Smooth muscle cell (in vitro differentiated cells): ENCODE data around the gene ZNF506. TPM values are rescaled to one million over a fixed set of nuclear protein-coding genes. Genes with fewer than 3 reads are reported as not detected.
"Not testable (repeated sequence)": the region's sequence is repeated elsewhere in the genome, so short reads cannot be mapped to it uniquely, and the experiment has no call there.

Source experiments
- DNase-seq: peaks from one replicate; lab custom pipeline; 2025; ENCODE audit not compliant: unreplicated experiment; lab: John Stamatoyannopoulos, UW
- H2AFZ ChIP-seq: fragments of 200-600 bp; sonication (generic); 2 replicates; pipeline ENCODE4 v1.6.0; 2016; ENCODE audit warnings: antibody characterized with exemption, low read depth, mild to moderate bottlenecking
- H3F3A ChIP-seq: fragments of 200-600 bp; sonication (generic); 2 replicates; pipeline ENCODE4 v1.6.0; 2017; ENCODE audit warnings: antibody characterized with exemption, low read depth
- H3K27ac ChIP-seq: fragments of 200-600 bp; sonication (generic); 2 replicates; pipeline ENCODE4 v1.5.1; 2016; ENCODE audit warnings: low read depth, mild to moderate bottlenecking
- H3K27me3 ChIP-seq: fragments of 200-600 bp; sonication (generic); 2 replicates; pipeline ENCODE4 v1.6.1; 2016; ENCODE audit warnings: low read depth, mild to moderate bottlenecking
- H3K36me3 ChIP-seq: fragments of 200-600 bp; sonication (generic); 2 replicates; pipeline ENCODE4 v1.5.1; 2016; ENCODE audit warnings: low read depth
- H3K4me1 ChIP-seq: fragments of 200-600 bp; sonication (generic); 2 replicates; pipeline ENCODE4 v1.5.1; 2016; ENCODE audit warnings: low read depth
- H3K4me2 ChIP-seq: fragments of 200-600 bp; sonication (generic); 2 replicates; pipeline ENCODE4 v1.6.0; 2016; ENCODE audit warnings: mild to moderate bottlenecking
- H3K4me3 ChIP-seq: fragments of 200-600 bp; sonication (generic); 2 replicates; pipeline ENCODE4 v1.5.1; 2016; ENCODE audit warnings: mild to moderate bottlenecking
- H3K79me2 ChIP-seq: fragments of 200-600 bp; sonication (generic); 2 replicates; pipeline ENCODE4 v1.6.0; 2016; ENCODE audit warnings: low read depth, mild to moderate bottlenecking
- H3K9ac ChIP-seq: fragments of 200-600 bp; sonication (generic); 2 replicates; pipeline ENCODE4 v1.6.0; 2016; ENCODE audit warnings: low read depth
- H3K9me3 ChIP-seq: fragments of 200-600 bp; sonication (generic); replicated peaks from 2 replicates; pipeline ENCODE4 v1.5.1; 2016; ENCODE audit warnings: low read depth
- H4K20me1 ChIP-seq: fragments of 200-600 bp; sonication (generic); 2 replicates; pipeline ENCODE4 v1.6.0; 2016; ENCODE audit warnings: low read depth
- WGBS: methylation state at CpG from one replicate; pipeline ENCODE4 v1.1.7; 2016; ENCODE audit warnings: low lambda C conversion rate; 5-methylcytosine and 5-hydroxymethylcytosine counted together
- polyA plus RNA-seq: library from polyadenylated mRNA; unstranded; fragments of >200 nt; fragmentation: Nextera tagmentation; extraction: Ambion mirVana; gene quantifications from 2 replicates; pipeline ENCODE4 v1.2.1, GENCODE V29; 2016
- small RNA-seq: library from RNA; depleted of rRNA; stranded (forward); fragments of <200 nt; gene quantifications from one replicate; pipeline ENCODE3, GENCODE V24; 2014
- total RNA-seq: library from RNA; depleted of rRNA; stranded (reverse); fragments of >200 nt; gene quantifications from 2 replicates; pipeline ENCODE4 v1.2.3, GENCODE V29; 2014
- TF ChIP-seq, protein P1 (sequence below): fragments of 200-600 bp; sonication (generic); IDR thresholded peaks from 2 replicates; pipeline ENCODE4 v1.5.1; 2017; ENCODE audit warnings: borderline replicate concordance, mild to moderate bottlenecking, antibody characterized with exemption; ENCODE audit not compliant: insufficient read depth, poor library complexity, severe bottlenecking

The ZNF506 gene
- total and polyA plus RNA-seq, 2 experiments from 2014 or later = 6.7 to 27.7 TPM

DNA sequence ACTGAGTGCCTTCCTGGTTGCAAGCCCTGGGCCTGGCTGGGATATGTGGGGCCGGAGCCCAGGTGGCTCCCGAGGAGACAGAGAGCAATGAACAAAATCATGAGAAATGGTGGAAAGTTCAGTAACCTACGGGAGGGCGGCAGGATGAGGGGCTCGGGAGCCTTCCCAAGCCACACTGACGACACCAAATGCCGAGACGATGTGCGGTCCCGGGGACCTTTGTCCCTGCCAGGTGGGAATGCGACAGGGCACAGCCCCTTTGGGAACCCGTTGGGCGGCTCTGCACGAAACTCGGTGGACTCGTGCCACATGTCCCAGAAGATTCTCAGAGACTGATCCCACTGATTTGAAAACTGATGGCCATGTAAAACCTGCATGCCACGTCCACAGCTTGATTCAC lies 76.9 kb downstream of the ZNF506 start:
- Histone ChIP-seq H3K27me3 (no peaks in the 10 kb centered on the region), H3K4me1 (no peaks in the 10 kb centered on the region), H3K79me2 (no peaks in the 10 kb centered on the region), H3K36me3 (no peaks in the 10 kb centered on the region), H4K20me1 (no peaks in the 10 kb centered on the region), H2AFZ (no peak overlapping the region), H3K9me3 (no peaks in the 10 kb centered on the region), H3K4me3 (no peak overlapping the region), H3K27ac (no peak overlapping the region), H3K9ac (no peak overlapping the region), H3K4me2 (no peak overlapping the region), H3F3A (no peaks in the 10 kb centered on the region)
- 90% methylated on average over 17 of the region's 17 CpGs for WGBS
- TF ChIP-seq, protein P1, sequence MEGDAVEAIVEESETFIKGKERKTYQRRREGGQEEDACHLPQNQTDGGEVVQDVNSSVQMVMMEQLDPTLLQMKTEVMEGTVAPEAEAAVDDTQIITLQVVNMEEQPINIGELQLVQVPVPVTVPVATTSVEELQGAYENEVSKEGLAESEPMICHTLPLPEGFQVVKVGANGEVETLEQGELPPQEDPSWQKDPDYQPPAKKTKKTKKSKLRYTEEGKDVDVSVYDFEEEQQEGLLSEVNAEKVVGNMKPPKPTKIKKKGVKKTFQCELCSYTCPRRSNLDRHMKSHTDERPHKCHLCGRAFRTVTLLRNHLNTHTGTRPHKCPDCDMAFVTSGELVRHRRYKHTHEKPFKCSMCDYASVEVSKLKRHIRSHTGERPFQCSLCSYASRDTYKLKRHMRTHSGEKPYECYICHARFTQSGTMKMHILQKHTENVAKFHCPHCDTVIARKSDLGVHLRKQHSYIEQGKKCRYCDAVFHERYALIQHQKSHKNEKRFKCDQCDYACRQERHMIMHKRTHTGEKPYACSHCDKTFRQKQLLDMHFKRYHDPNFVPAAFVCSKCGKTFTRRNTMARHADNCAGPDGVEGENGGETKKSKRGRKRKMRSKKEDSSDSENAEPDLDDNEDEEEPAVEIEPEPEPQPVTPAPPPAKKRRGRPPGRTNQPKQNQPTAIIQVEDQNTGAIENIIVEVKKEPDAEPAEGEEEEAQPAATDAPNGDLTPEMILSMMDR = no peak
- no peak for DNase-seq

DNA sequence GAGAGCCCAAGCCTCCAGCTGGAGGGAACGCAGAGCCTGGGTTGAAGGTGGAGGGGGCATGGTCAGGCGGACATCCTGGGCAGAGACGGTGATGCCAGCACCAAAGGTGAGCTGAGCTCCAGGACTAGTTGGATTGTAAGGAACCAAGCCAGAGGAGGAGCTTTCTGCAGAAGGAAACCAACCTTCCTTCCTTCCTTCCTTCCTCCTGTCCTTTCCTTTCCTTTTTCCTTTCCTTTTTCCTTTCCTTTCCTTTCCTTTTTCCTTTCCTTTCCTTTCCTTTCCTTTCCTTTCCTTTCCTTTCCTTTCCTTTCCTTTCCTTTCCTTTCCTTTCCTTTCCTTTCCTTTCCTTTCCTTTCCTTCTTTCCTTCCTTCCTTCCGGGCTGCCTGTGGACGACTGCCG lies 77.6 kb downstream of the ZNF506 start:
- not testable (repeated sequence) for H3K27me3 ChIP-seq, H3K4me1 ChIP-seq, H3K36me3 ChIP-seq, H3K4me2 ChIP-seq, H4K20me1 ChIP-seq, H3K9me3 ChIP-seq, H3F3A ChIP-seq, H3K79me2 ChIP-seq, DNase-seq, H2AFZ ChIP-seq, H3K4me3 ChIP-seq, H3K9ac ChIP-seq, H3K27ac ChIP-seq
- 87% methylated on average over 6 of the region's 6 CpGs for WGBS

DNA sequence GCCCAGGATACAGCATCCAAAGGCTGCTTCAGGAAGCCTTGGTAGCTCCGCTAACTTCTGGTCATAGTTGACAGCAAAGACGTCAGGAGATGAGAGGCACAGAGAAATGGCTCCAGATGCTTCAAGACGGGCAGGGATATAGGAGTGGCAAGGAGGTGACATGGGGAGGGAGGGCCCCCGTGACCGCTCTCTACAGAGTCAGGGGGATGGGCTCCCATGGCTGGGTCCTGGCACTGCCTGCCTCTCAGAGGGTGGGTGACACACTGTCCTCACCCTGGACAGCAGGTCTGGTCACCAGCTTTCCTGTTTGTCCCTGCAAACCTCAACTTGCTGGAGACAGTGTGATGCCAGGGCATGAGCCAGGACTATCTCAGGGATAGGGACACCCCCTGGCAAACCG lies 78.4 kb downstream of the ZNF506 start:
- Histone ChIP-seq H4K20me1 (no peaks in the 10 kb centered on the region), H3K9me3 (no peaks in the 10 kb centered on the region)
- 93% methylated on average over 6 of the region's 6 CpGs for WGBS

DNA sequence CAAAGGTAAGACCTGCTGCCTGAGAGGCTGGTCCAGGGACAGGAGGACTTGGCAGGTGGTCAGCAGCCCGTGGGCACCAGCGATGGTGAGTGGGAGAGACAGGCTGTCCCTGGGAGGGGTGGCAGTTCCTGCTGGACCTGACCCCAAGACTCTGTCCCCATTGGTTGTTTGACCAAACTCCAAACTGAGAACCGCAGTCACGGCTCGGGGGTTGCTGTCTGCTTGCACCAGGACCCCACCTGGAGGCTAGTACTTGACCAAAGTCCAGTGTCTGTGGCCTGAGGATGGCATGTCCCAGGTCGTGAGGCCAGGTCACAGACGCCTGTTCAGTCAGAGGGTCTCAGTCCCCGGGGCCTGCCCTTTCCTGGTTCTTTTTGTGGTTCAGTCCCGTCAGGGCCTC lies 78.8 kb downstream of the ZNF506 start:
- no peaks in the 10 kb centered on the region for H3K79me2 ChIP-seq
- H3K4me2 ChIP-seq = no peak overlapping the region
- 92% methylated on average over 9 of the region's 9 CpGs for WGBS
- no peaks in the 10 kb centered on the region for H3F3A ChIP-seq
- DNase-seq = no peak
- H4K20me1 ChIP-seq = no peaks in the 10 kb centered on the region
- TF ChIP-seq, protein P1 = no peak
- no peaks in the 10 kb centered on the region for H3K27me3 ChIP-seq
- H3K4me1 ChIP-seq = no peaks in the 10 kb centered on the region
- no peak overlapping the region for H3K9ac ChIP-seq
- H3K36me3 ChIP-seq = no peaks in the 10 kb centered on the region
- no peak overlapping the region for H2AFZ ChIP-seq
- H3K27ac ChIP-seq = no peak overlapping the region
- no peaks in the 10 kb centered on the region for H3K9me3 ChIP-seq
- H3K4me3 ChIP-seq = no peak overlapping the region

More for the DNA sequence above, 78.4 kb downstream of the ZNF506 start:
- no peaks in the 10 kb centered on the region for H3K79me2 ChIP-seq
- H2AFZ ChIP-seq = no peak overlapping the region
- H3K4me2 ChIP-seq = no peak overlapping the region
- no peak for DNase-seq
- no peaks in the 10 kb centered on the region for H3F3A ChIP-seq
- H3K36me3 ChIP-seq = no peaks in the 10 kb centered on the region
- no peak overlapping the region for H3K9ac ChIP-seq
- no peak overlapping the region for H3K27ac ChIP-seq
- no peaks in the 10 kb centered on the region for H3K27me3 ChIP-seq
- no peaks in the 10 kb centered on the region for H3K4me1 ChIP-seq
- H3K4me3 ChIP-seq = no peak overlapping the region
- TF ChIP-seq, protein P1 = no peak

Small RNA genes lying within 50 kb of the gene (small RNA-seq; reads per million reads assigned to genes)
- gene AC011477.5 = 0.11 reads per million

Other genes with a start within 250 kb of the ZNF506 start
- 2.5 TPM in 1 of 2 replicates, not detected in the other for gene PBX4, start 203.1 kb downstream of the ZNF506 start, total RNA-seq
- gene PBX4, start 203.1 kb downstream of the ZNF506 start, polyA plus RNA-seq = 1.7 and 4.5 TPM in 2 replicates
- gene LPAR2, start 193.5 kb downstream of the ZNF506 start, total RNA-seq = 13.2 and 15.1 TPM in 2 replicates
- gene LPAR2, start 193.5 kb downstream of the ZNF506 start, polyA plus RNA-seq = 20.1 and 24.5 TPM in 2 replicates
- gene GMIP, start 178.1 kb downstream of the ZNF506 start, total RNA-seq = 3.9 and 8.0 TPM in 2 replicates
- gene GMIP, start 178.1 kb downstream of the ZNF506 start, polyA plus RNA-seq = 19.5 and 19.8 TPM in 2 replicates
- gene ATP13A1, start 158.1 kb downstream of the ZNF506 start, total RNA-seq = 48.1 and 51.7 TPM in 2 replicates
- 51.4 and 57.3 TPM in 2 replicates for gene ATP13A1, start 158.1 kb downstream of the ZNF506 start, polyA plus RNA-seq
- 5.4 and 6.6 TPM in 2 replicates for gene ZNF101, start 152.9 kb downstream of the ZNF506 start, total RNA-seq
- gene ZNF101, start 152.9 kb downstream of the ZNF506 start, polyA plus RNA-seq = 0.83 and 2.8 TPM in 2 replicates
- 3.8 and 7.6 TPM in 2 replicates for gene ZNF14, start 88.6 kb downstream of the ZNF506 start, total RNA-seq
- gene ZNF14, start 88.6 kb downstream of the ZNF506 start, polyA plus RNA-seq = 1.2 and 2.4 TPM in 2 replicates
- gene ZNF253, start 44.1 kb upstream of the ZNF506 start, total RNA-seq = 11.7 and 17.1 TPM in 2 replicates
- 3.2 and 7.9 TPM in 2 replicates for gene ZNF253, start 44.1 kb upstream of the ZNF506 start, polyA plus RNA-seq
- gene ZNF93, start 79.2 kb upstream of the ZNF506 start, total RNA-seq = 36.7 and 41.6 TPM in 2 replicates
- gene ZNF93, start 79.2 kb upstream of the ZNF506 start, polyA plus RNA-seq = 18.3 and 23.0 TPM in 2 replicates
- gene ZNF682, start 217.8 kb upstream of the ZNF506 start, total RNA-seq = 9.0 and 10.1 TPM in 2 replicates
- gene ZNF682, start 217.8 kb upstream of the ZNF506 start, polyA plus RNA-seq = 4.4 and 7.8 TPM in 2 replicates